Left kidney (tissue), 2 donors: ENCODE measurements around the gene ARFGAP1. TPM values are rescaled to one million over a fixed set of nuclear protein-coding genes. Genes with fewer than 3 reads are reported as not detected.

Source experiments
- DNase-seq: peaks from one replicate; pipeline ENCODE4 v3.0.0-alpha.2; 2013
- polyA plus RNA-seq: library from polyadenylated mRNA; unstranded; fragments of 120-200 nt; gene quantifications from one replicate; pipeline ENCODE4 v1.2.1, GENCODE V29; 2013; ENCODE audit not compliant: insufficient read length

Gene ARFGAP1
- polyA plus RNA-seq, 1 donor = 67.1 TPM

DNA sequence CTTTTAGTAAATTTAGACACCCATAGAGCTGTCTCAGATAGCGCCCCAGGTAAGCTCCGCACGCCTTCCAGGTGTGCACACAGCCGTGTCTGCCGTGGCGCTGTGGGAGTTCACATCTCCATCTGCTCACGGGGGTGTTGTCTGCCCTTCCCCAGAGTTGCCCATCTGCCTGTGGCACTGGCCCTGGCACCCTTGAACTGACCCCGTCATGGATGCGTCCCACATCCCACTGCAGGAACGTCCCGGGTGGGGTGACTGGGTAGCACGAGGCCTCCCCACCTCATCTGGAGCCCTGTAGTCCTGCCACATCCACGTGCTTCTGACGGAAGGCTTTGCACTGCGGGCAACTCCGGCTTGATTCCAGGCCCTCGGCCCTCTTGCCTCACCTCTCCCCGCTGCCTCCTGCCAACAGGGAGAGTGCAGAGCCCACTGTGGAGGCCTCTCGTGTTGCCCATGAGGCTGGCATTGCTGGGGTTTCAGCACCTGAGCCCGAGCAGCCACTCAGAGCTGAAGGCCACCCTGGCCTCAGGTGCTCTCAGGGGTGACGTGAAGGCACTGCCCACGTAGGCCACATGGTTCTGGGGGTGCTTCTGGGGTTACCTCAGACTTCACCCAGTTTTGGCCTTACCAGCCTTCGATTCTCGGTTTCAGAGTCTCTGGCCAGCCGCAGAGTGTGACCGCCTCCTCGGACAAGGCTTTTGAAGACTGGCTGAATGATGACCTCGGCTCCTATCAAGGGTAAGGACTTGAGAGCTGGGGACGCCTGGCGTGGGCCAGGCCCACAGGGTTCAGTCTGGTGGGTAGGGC is 5.1 kb downstream of the ARFGAP1 start:
- no peak for DNase-seq

DNA sequence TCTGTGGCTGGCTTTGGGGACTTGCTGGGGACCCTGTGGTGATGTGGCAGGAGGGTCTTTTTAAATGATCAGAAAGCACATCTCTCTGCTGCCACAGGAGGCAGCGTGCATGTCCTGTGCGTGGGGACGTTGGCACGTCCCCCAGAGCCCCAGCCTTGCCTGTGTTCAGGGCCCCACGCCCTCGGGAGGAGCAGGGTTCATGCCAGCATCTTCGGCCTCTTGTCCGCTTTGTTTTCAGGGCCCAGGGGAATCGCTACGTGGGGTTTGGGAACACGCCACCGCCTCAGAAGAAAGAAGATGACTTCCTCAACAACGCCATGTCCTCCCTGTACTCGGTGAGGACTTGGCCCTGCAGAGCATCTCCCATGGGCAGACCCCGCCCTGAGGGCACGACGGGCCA is 6.0 kb downstream of the ARFGAP1 start:
- DNase-seq = no peak

DNA sequence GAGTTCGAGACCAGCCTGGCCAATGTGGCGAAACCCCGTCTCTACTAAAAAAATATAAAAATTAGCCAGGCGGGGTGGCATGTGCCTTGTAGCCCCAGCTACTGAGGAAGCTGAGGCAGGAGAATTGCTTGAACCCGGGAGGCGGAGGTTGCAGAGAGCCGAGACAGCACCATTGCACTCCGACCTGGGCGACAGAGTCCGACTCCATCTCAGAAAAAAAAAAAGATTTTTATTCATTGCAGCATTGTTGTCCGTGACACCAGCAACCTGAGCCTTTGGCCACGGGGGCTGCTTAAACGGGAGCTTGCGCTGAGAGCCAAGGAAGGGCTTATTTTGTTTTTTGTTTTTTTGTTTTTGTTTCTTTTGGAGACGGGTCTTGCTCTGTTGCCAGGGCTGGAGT is 7.3 kb downstream of the ARFGAP1 start:
- DNase-seq = no peak

DNA sequence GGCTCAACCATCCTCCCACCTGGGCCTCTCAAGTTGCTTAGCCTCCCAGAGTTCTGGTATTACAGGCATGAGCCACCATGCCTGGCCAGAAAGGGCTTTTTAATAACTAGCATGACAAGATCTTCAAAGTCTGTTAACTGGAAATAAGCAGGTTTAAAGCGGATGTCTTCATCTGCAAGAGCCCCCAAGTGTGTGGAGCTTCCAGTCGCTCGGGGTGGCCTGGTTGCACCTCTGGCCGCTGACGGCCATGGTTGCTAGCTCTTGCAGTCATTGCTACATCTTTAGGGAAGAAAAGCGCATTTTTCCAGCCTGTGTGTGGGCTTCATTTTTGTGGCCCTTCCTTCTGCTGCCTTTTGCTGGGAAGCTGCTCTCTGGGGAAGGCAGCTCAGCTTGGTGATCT is 7.8 kb downstream of the ARFGAP1 start:
- no peak for DNase-seq

DNA sequence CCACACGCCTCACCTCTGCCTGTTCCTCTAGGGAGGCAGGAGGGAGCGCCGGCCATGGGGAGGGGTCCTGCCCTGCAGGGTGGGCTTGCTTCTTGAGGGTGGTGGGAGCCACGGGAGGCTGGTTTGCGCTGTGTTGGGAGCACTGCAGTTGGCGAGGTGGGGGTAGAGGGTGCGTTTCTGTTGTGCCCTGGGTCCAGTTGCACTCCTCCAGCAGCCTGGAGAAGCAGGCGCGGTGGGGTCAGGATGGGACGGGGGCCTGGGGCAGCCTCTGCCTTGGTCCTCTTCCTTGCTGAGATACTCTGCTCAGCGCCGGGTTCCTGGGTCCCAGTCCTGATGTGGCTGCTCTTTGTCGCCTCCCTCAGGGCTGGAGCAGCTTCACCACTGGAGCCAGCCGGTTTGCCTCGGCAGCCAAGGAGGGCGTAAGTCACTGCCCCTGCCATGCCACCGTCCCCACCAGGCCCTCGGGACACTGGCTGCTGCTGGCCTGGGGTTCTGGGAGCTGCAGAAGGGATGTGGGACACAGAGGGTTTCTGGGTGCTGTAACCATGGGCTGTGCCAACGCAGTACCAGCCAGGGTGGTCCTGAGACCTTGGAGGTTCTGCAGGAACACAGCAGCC is 8.4 kb downstream of the ARFGAP1 start:
- DNase-seq = no peak

DNA sequence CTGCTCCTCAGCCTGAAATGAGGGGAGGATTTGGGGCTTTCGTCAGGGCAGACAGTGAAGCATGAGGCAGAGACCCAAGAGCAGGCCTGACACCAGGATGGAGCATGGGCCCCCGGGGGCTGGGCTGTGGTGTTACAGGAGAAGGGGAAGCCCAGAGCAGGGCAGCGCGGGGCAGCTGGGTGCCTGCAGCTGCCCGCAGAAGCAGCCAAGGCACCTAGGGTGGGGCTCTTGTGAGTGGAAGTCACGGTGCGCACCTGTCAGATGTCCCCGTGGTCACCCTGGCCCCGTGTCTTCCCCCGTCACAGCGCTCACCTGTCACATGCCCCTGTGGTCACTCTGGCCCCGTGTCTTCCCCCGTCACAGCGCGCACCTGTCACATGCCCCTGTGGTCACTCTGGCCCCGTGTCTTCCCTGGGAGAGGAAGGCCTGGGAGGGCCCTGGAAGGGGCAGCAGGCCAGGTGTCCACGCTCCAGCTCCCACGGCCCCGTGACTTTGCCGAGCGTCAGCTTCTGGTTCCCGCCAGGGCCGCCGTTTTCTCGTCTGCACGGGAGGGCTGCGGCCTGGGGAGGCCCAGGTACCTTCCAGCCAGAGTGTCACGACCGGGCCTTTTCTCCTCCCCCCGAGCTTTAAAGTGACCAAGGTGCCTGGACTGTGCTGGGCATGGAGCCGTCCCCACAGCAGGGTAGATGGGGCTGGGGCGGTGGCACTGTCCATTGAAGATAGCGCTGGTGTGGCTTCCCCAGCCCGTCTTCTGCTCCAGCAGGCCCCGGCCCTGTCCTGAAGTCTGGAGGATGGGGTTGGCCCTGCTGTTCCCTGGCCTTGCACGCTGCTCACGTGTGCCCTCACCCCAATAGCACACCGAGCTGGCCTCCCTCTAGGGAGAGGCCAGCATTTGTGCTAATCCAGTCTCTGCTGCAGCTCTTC is 9.4 kb downstream of the ARFGAP1 start:
- DNase-seq = no peak

DNA sequence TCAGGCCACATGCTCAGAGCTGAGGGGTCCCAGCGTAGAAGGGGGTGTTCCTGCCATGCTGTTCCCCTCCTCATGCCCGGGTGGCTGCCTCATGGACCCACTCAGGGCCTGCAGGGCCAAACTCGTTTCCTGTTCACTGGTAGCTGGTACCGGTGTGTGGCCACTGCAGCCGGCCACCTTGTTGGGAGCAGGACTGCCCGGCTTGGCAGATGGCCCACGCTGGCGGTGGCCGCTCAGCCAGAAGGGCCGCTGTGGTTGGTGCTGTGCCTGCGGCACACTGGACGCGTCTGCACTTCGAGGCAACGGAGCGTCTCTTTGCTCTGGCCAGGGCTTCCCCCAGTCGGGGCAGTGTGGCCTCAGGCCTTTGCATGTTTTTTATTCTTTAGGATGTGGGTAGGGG is 10.3 kb downstream of the ARFGAP1 start:
- DNase-seq = no peak

DNA sequence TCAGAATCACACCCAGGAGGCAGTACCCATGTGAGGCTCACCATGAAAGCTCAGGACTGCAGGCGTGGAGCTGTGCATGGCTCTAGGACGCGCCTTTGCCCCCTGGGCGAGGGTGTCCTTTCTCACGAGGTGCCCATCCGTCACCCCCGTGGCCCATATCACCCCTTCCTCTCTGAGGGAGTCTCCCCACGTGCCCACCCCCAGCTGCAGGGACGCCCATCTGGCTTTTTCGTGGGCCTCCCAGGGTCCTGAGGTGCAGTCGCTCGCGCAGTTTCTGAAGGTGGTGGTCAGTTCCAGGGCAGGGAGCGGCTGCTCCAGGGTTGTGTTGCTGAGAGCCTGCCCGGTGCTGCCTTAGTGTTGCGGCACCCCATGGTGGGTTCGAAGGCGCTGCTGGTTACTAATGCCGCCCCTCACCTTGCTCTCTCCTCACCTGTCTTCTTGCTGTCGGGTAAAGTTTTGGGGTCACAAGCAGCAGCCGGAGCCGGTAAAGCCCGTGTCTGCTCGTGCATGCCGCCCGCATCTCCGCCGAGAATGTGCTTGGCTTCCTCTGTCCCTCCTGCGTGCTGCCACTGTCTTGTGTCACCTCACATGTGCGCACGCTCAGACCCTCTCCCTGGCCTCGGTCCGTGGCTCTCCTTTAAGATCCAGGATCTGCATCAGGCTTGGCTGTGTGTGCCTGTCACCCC is 10.9 kb downstream of the ARFGAP1 start:
- DNase-seq = no peak

DNA sequence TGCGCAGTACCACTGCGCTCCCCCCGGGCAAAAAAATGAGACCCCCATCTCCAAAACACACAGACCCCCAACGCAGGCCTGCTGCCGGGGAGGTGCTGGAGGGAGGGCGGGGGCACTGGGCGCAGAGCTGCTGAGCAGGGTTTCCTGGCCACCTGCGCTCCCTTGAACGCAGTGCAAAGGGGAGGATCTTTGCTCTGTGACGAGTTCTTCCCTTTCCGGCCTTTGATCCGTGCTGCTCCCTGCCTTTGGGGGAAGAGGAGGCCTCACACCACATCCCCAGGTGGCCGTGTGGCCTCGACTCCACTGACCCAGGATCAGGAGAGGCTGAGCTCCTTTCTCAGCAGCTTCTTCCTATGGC is 11.4 kb downstream of the ARFGAP1 start:
- no peak for DNase-seq

DNA sequence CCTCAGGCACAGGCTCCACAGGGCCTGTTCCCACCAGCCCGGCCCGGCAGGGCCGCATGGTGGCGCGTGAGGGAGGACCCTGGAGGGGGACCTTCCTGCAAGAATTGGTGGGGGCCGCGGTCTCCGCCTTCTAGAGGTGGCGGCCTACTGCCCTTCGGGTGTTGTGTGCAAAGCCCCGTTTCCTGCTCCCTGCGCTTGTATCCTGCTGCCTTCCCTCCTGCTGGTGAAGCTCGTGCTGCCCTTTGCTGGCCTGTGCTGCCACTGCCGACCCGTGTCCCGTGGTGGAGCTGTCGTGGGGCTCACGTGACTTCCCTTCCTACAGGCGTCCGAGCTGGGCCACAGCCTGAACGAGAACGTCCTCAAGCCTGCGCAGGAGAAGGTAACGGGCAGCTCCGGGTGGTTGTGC is 11.9 kb downstream of the ARFGAP1 start:
- DNase-seq = no peak

DNA sequence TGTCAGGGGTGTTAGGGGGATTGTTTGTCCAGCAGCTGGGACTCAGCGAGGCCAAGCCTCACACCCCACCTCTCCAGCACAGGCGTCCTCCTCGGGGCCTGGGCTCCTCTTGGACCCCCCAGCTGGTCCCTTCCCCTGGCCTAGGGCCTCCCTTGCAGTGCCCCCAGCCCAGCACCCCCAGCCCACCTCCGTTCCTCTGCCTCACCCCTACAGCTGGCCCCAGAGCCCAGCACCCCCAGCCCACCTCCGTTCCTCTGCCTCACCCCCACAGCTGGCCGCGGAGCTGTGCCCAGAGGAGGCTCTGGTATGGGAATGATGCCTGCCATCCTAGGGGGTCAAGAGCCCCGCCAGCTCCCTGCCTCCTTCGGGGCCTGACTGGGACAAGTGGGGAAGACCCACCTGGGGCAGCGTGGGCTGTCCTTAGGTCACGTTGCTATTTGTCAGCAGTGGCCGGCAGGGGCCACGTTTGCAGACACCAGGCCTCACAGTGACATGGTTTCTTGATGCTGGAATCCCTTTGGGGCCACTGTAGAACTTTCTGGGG is 12.4 kb downstream of the ARFGAP1 start:
- no peak for DNase-seq

DNA sequence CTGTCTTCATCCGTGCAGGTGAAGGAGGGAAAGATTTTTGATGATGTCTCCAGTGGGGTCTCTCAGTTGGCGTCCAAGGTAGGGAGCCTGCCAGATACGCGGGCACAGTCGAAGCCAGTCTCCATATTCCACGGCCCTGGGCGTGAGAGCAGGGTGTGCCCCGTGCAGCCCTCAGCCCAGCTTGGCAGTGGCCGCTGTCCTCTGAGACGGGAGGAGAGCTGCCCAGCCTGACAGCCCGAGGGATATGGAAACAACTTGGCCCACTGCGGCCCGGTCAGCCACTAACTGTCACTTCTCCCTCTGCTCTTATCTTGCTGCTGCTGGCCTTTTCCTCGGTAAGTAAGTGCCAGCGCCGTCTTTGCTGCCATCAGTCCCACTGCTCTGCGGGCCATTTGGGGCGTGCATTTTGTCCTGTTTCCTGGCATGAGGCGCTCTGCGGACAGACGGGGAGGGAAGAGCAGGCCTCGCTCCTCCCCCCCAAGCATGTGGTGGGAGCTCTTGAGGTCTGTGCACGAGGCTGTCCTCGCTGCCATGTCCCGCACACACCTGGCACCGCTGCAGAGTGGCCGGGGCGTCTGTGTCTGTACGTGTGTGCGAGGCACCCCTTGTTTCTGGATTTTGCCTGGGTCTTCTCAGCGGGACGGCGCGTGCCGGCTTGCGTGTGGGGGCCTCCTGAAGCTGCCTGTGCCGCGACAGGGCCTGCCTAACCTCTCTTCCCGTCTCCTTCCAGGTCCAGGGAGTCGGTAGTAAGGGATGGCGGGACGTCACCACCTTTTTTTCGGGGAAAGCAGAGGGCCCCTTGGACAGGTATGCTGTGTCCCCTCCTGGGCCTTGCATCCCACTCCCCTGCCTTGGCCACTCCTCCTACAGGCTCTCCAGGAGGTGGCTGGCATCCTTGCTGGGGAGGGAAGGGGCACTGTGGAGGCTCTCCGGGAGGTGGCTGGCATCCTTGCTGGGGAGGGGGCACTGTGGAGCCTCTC is 13.3 kb downstream of the ARFGAP1 start:
- DNase-seq = no peak

DNA sequence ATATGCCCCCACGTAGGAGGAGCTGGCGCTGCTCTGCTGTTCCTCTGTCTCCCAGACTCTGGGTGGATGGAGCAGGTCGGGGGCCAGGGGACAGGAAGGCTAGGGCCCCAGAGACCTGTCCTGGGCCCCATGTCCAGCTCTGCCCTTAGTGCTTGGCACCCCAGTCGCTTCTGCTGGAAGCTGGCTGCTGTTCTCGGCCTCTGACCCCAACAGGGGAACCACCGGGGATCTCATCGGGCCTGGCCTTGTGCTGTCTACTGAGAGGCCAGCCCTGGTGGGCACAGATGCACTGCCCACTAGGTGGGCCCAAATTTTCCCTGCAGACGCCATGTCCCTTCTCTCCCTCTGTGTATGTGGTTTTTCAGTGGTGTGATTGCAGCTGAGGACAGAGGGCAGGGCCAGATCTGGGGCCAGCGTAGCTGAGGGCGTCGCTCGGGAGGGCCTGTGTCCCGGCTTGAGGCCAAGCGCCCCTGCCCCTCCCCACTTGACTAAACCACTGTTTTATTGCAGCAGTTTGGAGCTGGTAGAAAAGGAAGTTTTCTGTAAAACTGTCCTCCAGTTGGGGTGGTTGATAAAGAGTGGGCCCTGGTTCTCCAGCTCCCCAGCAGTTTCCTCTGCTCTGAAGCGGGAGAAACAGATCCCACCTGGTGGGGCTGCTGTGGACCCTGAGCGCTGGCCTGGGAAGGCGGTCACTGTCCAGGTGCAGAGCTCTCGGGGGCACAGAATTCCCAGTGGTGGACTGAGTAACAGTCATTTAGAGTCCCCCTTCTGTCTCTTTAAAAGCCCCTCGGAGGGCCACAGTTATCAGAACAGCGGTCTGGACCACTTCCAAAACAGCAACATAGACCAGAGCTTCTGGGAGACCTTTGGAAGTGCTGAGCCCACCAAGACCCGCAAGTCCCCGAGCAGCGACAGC is 14.4 kb downstream of the ARFGAP1 start:
- DNase-seq = no peak

DNA sequence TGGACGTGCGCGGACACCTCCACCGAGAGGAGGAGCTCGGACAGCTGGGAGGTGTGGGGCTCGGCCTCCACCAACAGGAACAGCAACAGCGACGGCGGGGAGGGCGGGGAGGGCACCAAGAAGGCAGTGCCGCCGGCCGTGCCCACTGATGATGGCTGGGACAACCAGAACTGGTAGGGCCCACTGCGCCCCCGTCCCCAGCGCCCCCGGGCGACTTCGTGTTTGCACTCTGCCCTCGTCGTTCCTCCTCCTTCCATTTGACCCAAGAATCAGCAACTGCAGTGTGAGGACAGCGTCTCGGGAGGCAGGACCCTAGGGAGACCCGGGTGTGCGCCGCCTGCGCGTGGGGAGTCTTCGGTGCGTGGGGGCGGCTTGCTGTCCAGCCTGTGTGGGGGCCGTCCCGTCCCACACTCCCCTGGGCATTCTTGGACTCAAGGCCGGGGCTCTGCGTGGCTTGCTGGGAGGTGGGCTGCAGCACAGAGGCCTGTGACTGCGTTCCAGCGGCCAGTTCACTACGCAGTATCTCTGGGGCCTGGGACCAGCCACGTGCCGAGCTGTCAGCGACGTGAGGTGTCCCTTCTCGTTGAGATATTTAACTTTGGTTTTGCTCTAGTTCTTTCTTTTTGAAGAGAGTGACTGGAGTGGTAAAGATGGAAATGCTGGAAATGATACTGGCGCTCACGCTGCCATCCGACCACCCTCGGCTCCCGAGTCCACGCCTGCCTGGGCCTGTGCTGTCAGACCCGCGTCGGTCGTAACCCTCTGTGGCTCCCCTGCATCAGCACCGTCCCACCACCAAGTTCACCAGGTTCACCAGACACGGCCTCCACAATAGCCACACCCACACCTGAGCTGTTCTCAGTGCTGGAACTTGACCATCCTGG is 15.3 kb downstream of the ARFGAP1 start:
- no peak for DNase-seq

DNA sequence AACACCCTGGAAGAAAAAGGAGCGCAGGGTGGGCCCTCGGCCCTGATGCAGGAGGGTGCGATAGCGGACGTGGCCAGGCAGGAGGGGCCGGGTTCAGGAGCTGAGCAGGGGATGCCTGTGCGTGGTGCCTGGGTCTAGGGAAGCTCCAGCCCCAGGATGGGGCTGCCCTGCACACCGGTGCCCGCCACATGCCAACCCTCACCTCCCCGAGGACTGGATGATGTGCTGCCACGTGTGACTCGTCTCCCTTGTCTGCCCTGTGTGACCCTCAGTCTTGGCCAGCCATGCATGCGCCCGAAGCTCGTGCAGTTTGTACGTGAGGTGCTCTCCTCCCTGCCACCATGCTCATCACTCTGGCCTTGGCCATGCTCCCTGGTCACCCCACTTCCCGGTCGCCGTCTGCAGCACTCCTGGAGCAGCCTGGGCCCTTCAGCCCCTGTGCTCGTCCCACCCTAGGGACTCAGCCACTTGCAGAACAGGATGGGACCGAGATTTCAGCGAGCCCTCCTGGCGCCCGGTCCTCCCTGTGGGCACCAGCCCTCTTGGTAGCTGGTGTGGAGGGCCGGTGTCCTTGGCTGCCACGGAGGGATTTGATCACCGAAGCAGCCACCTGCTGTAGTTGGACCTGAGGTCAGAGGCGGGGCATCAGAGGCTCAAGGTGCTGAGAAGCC is 16.1 kb downstream of the ARFGAP1 start:
- DNase-seq = no peak

DNA sequence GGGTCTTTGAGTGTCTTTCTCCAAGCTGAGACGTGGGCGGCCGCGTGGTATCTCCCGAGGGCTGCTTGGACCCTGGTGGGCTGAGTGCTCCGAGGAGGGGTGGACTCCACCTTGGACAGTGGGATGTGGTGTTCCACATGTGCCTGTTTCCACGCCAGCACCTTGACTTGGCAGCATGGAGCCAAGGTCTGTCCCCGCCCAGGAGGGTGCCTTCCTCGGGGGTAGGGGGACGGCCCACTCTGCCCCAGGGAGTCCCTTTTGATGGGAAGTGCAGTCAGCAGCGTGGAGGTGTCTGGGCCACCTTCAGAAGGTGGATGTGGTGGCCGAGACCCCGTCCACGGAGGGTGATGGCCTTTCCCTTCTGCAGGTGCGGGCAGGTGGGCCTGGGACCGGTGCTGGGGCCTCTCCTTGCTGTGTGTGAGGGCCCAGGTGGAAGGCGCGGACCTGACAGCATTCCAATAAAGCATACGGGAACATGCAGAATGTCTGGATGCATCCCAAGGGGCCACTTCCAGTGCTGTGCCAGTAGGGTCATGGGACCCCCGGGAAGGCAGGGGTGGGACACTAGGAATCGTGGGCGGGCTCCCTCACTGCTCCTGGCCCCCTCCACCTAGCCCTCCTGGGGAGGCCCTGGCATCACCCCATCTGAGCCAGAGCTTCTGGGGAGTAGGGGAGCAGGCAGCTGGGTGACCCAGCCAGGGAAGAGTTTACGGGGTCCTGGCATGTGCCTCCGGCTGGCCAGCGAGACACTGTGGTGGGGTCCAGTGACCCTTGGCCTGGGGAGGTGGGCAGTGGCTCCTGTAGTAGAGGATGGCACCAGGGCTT is 16.9 kb downstream of the ARFGAP1 start:
- no peak for DNase-seq

DNA sequence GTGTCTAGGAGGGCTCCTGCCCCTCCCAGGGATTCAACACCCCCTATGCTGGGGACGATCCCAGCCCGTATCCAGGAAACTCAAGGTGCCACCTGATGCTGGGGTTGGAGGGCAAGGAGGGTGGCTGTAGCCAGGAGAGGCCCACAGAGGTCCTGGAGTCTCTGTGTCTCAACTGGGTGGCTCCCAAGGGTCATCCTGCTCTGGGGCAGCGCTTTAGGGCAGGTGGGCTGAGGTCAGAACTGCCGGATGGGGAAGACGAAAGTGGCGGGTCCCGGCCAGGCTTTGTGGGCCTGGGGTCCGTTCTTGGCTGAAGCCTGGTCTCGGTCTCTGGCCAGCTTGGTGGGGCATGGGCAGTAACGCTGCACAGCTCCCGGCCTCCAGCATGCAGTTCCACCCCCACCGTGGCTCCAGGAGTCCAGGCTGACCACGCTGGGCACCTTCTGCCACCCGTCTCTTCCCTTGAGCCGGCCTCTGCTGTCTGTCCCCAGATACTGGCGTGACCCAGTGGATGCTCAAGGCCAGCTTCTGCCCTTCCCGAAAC is 17.6 kb downstream of the ARFGAP1 start:
- DNase-seq = no peak
